Brain microvascular endothelial cell (primary cell): ENCODE results near the gene C5orf58.

Experiments
- DNase-seq: peaks from one replicate; pipeline ENCODE4 v3.0.0-alpha.2; 2020
- H3K27ac ChIP-seq: fragments of 250-450 bp; sonication (Bioruptor Pico); 2 replicates; pipeline ENCODE4 v1.5.1; 2020; ENCODE audit warnings: mild to moderate bottlenecking, moderate library complexity
- H3K27me3 ChIP-seq: fragments of 250-450 bp; sonication (Bioruptor Pico); replicated peaks from 2 replicates; pipeline ENCODE4 v1.5.1; 2020; ENCODE audit warnings: mild to moderate bottlenecking
- H3K36me3 ChIP-seq: fragments of 250-450 bp; sonication (Bioruptor Pico); replicated peaks from 2 replicates; pipeline ENCODE4 v1.5.1; 2020; ENCODE audit warnings: mild to moderate bottlenecking
- H3K4me3 ChIP-seq: 2 replicates; pipeline ENCODE4 v1.5.1; 2011; ENCODE audit warnings: low read depth, mild to moderate bottlenecking, control low read depth, low read length, moderate library complexity
- CTCF ChIP-seq: IDR thresholded peaks from 2 replicates; pipeline ENCODE4 v1.5.1; 2011; ENCODE audit warnings: low read depth, mild to moderate bottlenecking, moderate library complexity, low read length, control low read depth, inconsistent platforms; ENCODE audit errors: missing control alignments
- in situ Hi-C: cut with HindIII; loops from 2 replicates; pipeline ENCODE4 v1.10.0; 2017; ENCODE audit warnings: low sequenced_read_pairs, low pct_ligation_motif_present

Gene C5orf58

GRCh38 chr5:170225326-170226128 is 7.3 kb upstream of the C5orf58 start:
- peak; percentile 65 for DNase-seq
- peak; percentile 84 for TF ChIP-seq CTCF
- Histone ChIP-seq H3K36me3 (no peaks in the 10 kb centered on the region), H3K27me3 (no peaks in the 10 kb centered on the region), H3K4me3 (no peak overlapping the region), H3K27ac (no peak overlapping the region)
- in situ Hi-C loops: no loop called here

DNA sequence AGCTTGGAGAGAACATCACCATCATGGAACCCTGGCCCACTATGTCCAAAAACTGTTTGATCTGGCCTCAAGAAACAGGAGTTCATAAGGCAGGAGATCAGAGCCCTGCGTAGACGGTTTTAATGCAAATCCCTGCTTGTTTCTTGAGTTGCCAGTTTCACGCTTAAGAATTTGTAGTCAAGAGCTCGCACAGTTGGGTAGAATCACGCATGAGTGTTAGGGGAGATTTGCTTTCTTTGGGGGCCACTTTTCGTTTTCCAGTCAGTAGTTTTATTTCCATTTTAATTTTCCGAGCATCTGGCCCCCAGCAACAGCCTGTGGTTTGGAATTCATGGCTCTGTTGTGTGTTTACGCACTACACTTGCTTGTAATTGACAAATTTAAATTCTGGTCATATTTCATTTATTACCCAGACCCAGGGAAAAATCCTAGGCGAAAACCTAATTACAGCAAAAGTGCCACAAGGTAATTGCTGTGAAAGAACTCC is 6.6 kb upstream of the C5orf58 start:
- in situ Hi-C loops: no loop called here
- no peaks in the 10 kb centered on the region for H3K27me3 ChIP-seq
- no peaks in the 10 kb centered on the region for H3K36me3 ChIP-seq
- no peak for DNase-seq
- no peak overlapping the region for H3K27ac ChIP-seq
- TF ChIP-seq CTCF: no peak
- H3K4me3 ChIP-seq: no peak overlapping the region

DNA sequence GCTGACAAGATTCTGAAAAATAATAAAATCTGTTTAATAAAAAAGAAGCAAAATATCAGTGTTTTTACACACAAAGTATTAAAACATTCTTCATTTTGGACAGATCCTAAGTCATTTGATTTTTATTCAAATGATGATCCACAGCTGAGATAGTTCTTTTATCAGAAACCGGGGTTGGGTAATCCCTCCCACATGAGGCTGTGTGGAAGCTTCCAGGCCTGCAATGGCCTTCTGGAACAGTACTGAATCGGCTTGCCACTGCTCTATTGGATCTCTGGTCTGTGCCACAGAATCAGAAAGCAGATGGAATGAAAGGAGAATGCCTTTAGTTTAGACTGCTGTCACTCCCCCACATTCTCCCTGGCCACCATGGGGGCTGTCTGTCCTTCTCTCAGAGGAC is 6.1 kb upstream of the C5orf58 start:
- in situ Hi-C loops: no loop called here
- DNase-seq: no peak
- H3K27ac ChIP-seq: no peak overlapping the region
- H3K4me3 ChIP-seq: no peak overlapping the region
- H3K36me3 ChIP-seq: no peaks in the 10 kb centered on the region
- no peak for TF ChIP-seq CTCF
- no peaks in the 10 kb centered on the region for H3K27me3 ChIP-seq

- Histone ChIP-seq H3K27me3 (no peaks in the 10 kb centered on the region), H3K4me3 (no peak overlapping the region), H3K36me3 (no peaks in the 10 kb centered on the region), H3K27ac (no peak overlapping the region)
- no peak for DNase-seq
- no peak for TF ChIP-seq CTCF
- in situ Hi-C loops: no loop called here
Measured at GRCh38 chr5:170228762-170229435, 3.9 kb upstream of the C5orf58 start.

GRCh38 chr5:170233358-170233892 is 640 bp downstream of the C5orf58 start:
- in situ Hi-C loops: no loop called here
- Histone ChIP-seq H3K27ac (no peak overlapping the region), H3K36me3 (no peaks in the 10 kb centered on the region), H3K4me3 (no peak overlapping the region), H3K27me3 (no peaks in the 10 kb centered on the region)
- DNase-seq: no peak
- no peak for TF ChIP-seq CTCF
